Liver (tissue), 9 donors: ENCODE measurements around the gene RGS2. TPM values are rescaled to one million over a fixed set of nuclear protein-coding genes. Genes with fewer than 3 reads are reported as not detected.

Experiments used
- DNase-seq: peaks from one replicate; pipeline ENCODE4 v3.0.0-alpha.2; 2017; ENCODE audit warnings: low spot score
- H3K27ac ChIP-seq, 2 donors: one replicate each; pipeline ENCODE4 v1.7.0; 2013; ENCODE audit warnings: inconsistent platforms in 2 of 2, low read length in 2 of 2, control low read depth in 1 of 2, low read depth in 1 of 2, mild to moderate bottlenecking in 1 of 2
- H3K27me3 ChIP-seq, 4 donors: one replicate each; pipeline versions ENCODE4 v1.6.1 to v1.7.0; 2013; ENCODE audit warnings: low read length in 3 of 4, inconsistent platforms in 1 of 4, mild to moderate bottlenecking in 1 of 4, moderate library complexity in 1 of 4; ENCODE audit not compliant: control insufficient read depth in 4 of 4, insufficient read depth in 4 of 4
- H3K36me3 ChIP-seq, 4 donors: one replicate each; pipeline versions ENCODE4 v1.6.1 to v1.7.0; 2013; ENCODE audit warnings: low read length in 3 of 4, mild to moderate bottlenecking in 3 of 4, low read depth in 1 of 4, moderate library complexity in 1 of 4; ENCODE audit not compliant: control insufficient read depth in 4 of 4, insufficient read depth in 3 of 4
- H3K4me1 ChIP-seq, 4 donors: one replicate each; pipeline versions ENCODE4 v1.6.1 to v1.7.0; 2013; ENCODE audit warnings: low read length in 3 of 4, mild to moderate bottlenecking in 3 of 4, moderate library complexity in 1 of 4; ENCODE audit not compliant: control insufficient read depth in 4 of 4, insufficient read depth in 4 of 4
- H3K4me3 ChIP-seq, 3 donors: one replicate each; pipeline versions ENCODE4 v1.6.1 to v1.7.0; 2013; ENCODE audit warnings: low read length in 3 of 3, control low read depth in 1 of 3, low read depth in 1 of 3, mild to moderate bottlenecking in 1 of 3
- H3K9ac ChIP-seq, 2 donors: one replicate each; pipeline ENCODE4 v1.7.0; 2013; ENCODE audit warnings: low read length in 2 of 2, mild to moderate bottlenecking in 2 of 2, moderate library complexity in 2 of 2, control low read depth in 1 of 2, low read depth in 1 of 2
- H3K9me3 ChIP-seq, 4 donors: one replicate each; pipeline versions ENCODE4 v1.6.1 to v1.7.0; 2013; ENCODE audit warnings: low read length in 3 of 4; ENCODE audit not compliant: control insufficient read depth in 4 of 4
- EGR1 ChIP-seq, 2 donors: IDR thresholded peaks; 2 replicates each; pipeline ENCODE4 v1.6.1; 2016 to 2018; ENCODE audit warnings: antibody characterized with exemption in 2 of 2, low read depth in 2 of 2
- FOXA1 ChIP-seq: IDR thresholded peaks from 2 replicates; pipeline ENCODE4 v1.6.1; 2016; ENCODE audit warnings: antibody characterized with exemption
- FOXA2 ChIP-seq: IDR thresholded peaks from 2 replicates; pipeline ENCODE4 v1.6.1; 2016; ENCODE audit warnings: antibody characterized with exemption
- GABPA ChIP-seq, 2 donors: IDR thresholded peaks in 1 of 2; conservative IDR thresholded peaks in 1 of 2; 2 replicates each; pipeline ENCODE4 v1.6.1; 2016; ENCODE audit warnings: antibody characterized with exemption in 2 of 2, mild to moderate bottlenecking in 1 of 2, moderate library complexity in 1 of 2
- HNF4A ChIP-seq, 2 donors: conservative IDR thresholded peaks; 2 replicates each; pipeline ENCODE4 v1.6.1; 2016; ENCODE audit warnings: antibody characterized with exemption in 2 of 2, mild to moderate bottlenecking in 2 of 2
- HNF4G ChIP-seq: IDR thresholded peaks from 2 replicates; pipeline ENCODE4 v1.6.1; 2016; ENCODE audit warnings: antibody characterized with exemption
- JUND ChIP-seq, 2 donors: IDR thresholded peaks; 2 replicates each; pipeline ENCODE4 v1.6.1; 2016; ENCODE audit warnings: antibody characterized with exemption in 2 of 2
- NR2F2 ChIP-seq: IDR thresholded peaks from 2 replicates; pipeline ENCODE4 v1.6.1; 2016; ENCODE audit warnings: antibody characterized with exemption
- RAD21 ChIP-seq, 2 donors: IDR thresholded peaks; 2 replicates each; pipeline ENCODE4 v1.6.1; 2016; ENCODE audit warnings: antibody characterized with exemption in 2 of 2, mild to moderate bottlenecking in 2 of 2
- RXRA ChIP-seq, 2 donors: IDR thresholded peaks; 2 replicates each; pipeline ENCODE4 v1.6.1; 2017 to 2018; ENCODE audit warnings: antibody characterized with exemption in 2 of 2, mild to moderate bottlenecking in 1 of 2
- SP1 ChIP-seq: IDR thresholded peaks from 2 replicates; pipeline ENCODE4 v1.6.1; 2018; ENCODE audit warnings: antibody characterized with exemption, mild to moderate bottlenecking
- TAF1 ChIP-seq: conservative IDR thresholded peaks from 2 replicates; pipeline ENCODE4 v1.6.1; 2016; ENCODE audit warnings: antibody characterized with exemption, mild to moderate bottlenecking
- YY1 ChIP-seq: IDR thresholded peaks from 2 replicates; pipeline ENCODE4 v1.6.1; 2016; ENCODE audit warnings: antibody characterized with exemption, mild to moderate bottlenecking
- WGBS: extraction: QIAGEN DNeasy Blood & Tissue Kit; methylation state at CpG from one replicate; pipeline ENCODE4 v1.1.7; 2013; 5-methylcytosine and 5-hydroxymethylcytosine counted together
- polyA plus RNA-seq, 2 donors: library from polyadenylated mRNA; stranded (reverse) in 1 of 2; unstranded in 1 of 2; fragments of 200-250 nt in 1 of 2; fragments of >200 nt in 1 of 2; fragmentation: Nextera tagmentation in 1 of 2; extraction: Ambion mirVana in 1 of 2; gene quantifications; one replicate each; pipeline versions ENCODE4 v1.2.1 to v1.2.3, GENCODE V29; 2013 to 2015
- total RNA-seq, 2 donors: library from RNA; depleted of rRNA; stranded (reverse); fragments of >200 nt; gene quantifications; one replicate each; pipeline ENCODE4 v1.2.3, GENCODE V29; 2014
- TF ChIP-seq, protein P1 (sequence below): IDR thresholded peaks from 2 replicates; pipeline ENCODE4 v1.6.1; 2016; ENCODE audit warnings: antibody characterized with exemption
- TF ChIP-seq, protein P2 (sequence below): fragments of 150-350 bp; IDR thresholded peaks from 2 replicates; pipeline ENCODE4 v1.5.1; 2017; ENCODE audit warnings: improper control_type of control experiment, low read depth, low read length; ENCODE audit not compliant: missing input control
- TF ChIP-seq, protein P3 (sequence below): IDR thresholded peaks from 2 replicates; pipeline ENCODE4 v1.6.1; 2016; ENCODE audit warnings: antibody characterized with exemption, mild to moderate bottlenecking
- TF ChIP-seq, protein P4 (sequence below): IDR thresholded peaks from 2 replicates; pipeline ENCODE4 v1.6.1; 2016; ENCODE audit warnings: antibody characterized with exemption
- TF ChIP-seq, protein P5 (sequence below): IDR thresholded peaks from 2 replicates; pipeline ENCODE4 v1.6.1; 2016; ENCODE audit warnings: antibody characterized with exemption
- donor health status: healthy.
- donor health status: healthy.
- donor health status: healthy.
- donor health status: healthy.
- donor health status: healthy.

Gene RGS2
- total and polyA plus RNA-seq, 4 donors = 2.6 to 10.0 (median 4.4) TPM

DNA sequence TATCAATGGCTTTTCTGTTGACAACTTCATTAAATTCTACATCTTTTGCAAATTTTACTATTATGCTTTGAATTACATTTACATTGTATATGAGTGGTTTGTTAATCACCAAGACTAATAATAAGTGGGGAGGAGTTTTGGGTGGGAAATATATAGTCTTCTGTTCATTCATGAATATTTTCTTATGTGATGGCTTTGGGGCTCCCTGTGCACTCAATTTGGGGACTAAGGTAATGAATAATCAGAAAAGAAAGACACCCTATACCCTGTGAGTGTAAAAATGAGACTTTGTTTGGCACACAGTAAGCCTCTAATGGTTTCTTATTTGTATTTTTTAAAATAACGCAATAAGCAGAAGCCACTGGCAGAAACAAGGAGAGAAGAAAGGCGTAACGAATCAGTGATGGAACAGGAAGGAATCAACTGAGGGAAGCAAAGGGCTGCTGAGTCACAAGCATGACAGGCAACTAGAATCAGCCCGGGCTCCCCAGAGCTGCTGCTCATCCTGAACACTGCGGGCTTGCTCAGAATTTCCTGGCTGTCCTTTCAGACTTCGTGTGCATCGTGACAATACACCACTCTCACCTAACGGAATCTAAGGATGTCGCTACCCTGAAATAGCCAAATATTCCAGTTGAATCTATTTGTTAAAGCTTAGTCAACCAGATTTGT, 20.8 kb upstream of the RGS2 start:
- no peak overlapping the region for H3K9ac ChIP-seq
- WGBS = 79% methylated on average over 9 of the region's 9 CpGs
- no peak for DNase-seq
- H3K4me3 ChIP-seq = no peak overlapping the region
- H3K36me3 ChIP-seq = no peaks in the 10 kb centered on the region
- H3K27me3 ChIP-seq = no peaks in the 10 kb centered on the region
- H3K27ac ChIP-seq = no peak overlapping the region
- H3K4me1 ChIP-seq = no peaks in the 10 kb centered on the region
- no peak for TF ChIP-seq GABPA (IDR thresholded peaks at IDR 0.05 in 1 of 2, conservative IDR thresholded peaks at IDR 0.05 in 1 of 2)
- no peak for TF ChIP-seq EGR1 (IDR thresholded peaks at IDR 0.05; ENCODE audit: low read depth in 2 of 2)
- H3K9me3 ChIP-seq = no peaks in the 10 kb centered on the region

DNA sequence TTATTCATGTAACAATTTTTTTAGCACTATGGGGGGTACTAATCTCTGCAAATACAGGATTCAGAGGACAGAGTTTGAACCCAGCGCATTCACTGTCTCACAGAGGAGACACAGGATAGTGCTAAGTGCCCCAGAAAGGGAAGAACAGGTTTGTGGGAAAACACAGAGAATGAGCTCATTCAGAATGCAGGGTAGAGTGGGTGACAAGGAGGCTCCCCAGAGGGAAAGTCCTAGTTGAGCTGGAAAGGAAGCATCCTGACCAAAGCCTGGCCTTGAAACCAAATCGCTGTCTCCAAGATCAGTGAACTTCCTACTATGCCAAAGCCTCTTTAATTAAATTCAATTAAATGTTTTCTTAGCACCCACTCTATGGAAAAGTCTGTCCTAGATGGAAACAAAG, 19.0 kb upstream of the RGS2 start:
- Histone ChIP-seq H3K36me3 (no peaks in the 10 kb centered on the region), H3K4me1 (no peaks in the 10 kb centered on the region), H3K27me3 (no peaks in the 10 kb centered on the region), H3K4me3 (no peak overlapping the region), H3K9me3 (no peaks in the 10 kb centered on the region), H3K27ac (no peak overlapping the region), H3K9ac (no peak overlapping the region)
- no peak for DNase-seq
- TF ChIP-seq GABPA (IDR thresholded peaks at IDR 0.05 in 1 of 2, conservative IDR thresholded peaks at IDR 0.05 in 1 of 2) (no peak), RAD21 (IDR thresholded peaks at IDR 0.05) (no peak), FOXA2 (no peak), HNF4A (conservative IDR thresholded peaks at IDR 0.05) (no peak), FOXA1 (no peak), JUND (IDR thresholded peaks at IDR 0.05) (no peak), YY1 (no peak), SP1 (no peak), TAF1 (no peak), EGR1 (IDR thresholded peaks at IDR 0.05; ENCODE audit: low read depth in 2 of 2) (no peak), HNF4G (no peak), NR2F2 (no peak), RXRA (IDR thresholded peaks at IDR 0.05) (no peak)
- TF ChIP-seq, protein P1, sequence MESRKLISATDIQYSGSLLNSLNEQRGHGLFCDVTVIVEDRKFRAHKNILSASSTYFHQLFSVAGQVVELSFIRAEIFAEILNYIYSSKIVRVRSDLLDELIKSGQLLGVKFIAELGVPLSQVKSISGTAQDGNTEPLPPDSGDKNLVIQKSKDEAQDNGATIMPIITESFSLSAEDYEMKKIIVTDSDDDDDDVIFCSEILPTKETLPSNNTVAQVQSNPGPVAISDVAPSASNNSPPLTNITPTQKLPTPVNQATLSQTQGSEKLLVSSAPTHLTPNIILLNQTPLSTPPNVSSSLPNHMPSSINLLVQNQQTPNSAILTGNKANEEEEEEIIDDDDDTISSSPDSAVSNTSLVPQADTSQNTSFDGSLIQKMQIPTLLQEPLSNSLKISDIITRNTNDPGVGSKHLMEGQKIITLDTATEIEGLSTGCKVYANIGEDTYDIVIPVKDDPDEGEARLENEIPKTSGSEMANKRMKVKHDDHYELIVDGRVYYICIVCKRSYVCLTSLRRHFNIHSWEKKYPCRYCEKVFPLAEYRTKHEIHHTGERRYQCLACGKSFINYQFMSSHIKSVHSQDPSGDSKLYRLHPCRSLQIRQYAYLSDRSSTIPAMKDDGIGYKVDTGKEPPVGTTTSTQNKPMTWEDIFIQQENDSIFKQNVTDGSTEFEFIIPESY = no peak
- TF ChIP-seq, protein P2, sequence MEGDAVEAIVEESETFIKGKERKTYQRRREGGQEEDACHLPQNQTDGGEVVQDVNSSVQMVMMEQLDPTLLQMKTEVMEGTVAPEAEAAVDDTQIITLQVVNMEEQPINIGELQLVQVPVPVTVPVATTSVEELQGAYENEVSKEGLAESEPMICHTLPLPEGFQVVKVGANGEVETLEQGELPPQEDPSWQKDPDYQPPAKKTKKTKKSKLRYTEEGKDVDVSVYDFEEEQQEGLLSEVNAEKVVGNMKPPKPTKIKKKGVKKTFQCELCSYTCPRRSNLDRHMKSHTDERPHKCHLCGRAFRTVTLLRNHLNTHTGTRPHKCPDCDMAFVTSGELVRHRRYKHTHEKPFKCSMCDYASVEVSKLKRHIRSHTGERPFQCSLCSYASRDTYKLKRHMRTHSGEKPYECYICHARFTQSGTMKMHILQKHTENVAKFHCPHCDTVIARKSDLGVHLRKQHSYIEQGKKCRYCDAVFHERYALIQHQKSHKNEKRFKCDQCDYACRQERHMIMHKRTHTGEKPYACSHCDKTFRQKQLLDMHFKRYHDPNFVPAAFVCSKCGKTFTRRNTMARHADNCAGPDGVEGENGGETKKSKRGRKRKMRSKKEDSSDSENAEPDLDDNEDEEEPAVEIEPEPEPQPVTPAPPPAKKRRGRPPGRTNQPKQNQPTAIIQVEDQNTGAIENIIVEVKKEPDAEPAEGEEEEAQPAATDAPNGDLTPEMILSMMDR = no peak
- TF ChIP-seq, protein P3, sequence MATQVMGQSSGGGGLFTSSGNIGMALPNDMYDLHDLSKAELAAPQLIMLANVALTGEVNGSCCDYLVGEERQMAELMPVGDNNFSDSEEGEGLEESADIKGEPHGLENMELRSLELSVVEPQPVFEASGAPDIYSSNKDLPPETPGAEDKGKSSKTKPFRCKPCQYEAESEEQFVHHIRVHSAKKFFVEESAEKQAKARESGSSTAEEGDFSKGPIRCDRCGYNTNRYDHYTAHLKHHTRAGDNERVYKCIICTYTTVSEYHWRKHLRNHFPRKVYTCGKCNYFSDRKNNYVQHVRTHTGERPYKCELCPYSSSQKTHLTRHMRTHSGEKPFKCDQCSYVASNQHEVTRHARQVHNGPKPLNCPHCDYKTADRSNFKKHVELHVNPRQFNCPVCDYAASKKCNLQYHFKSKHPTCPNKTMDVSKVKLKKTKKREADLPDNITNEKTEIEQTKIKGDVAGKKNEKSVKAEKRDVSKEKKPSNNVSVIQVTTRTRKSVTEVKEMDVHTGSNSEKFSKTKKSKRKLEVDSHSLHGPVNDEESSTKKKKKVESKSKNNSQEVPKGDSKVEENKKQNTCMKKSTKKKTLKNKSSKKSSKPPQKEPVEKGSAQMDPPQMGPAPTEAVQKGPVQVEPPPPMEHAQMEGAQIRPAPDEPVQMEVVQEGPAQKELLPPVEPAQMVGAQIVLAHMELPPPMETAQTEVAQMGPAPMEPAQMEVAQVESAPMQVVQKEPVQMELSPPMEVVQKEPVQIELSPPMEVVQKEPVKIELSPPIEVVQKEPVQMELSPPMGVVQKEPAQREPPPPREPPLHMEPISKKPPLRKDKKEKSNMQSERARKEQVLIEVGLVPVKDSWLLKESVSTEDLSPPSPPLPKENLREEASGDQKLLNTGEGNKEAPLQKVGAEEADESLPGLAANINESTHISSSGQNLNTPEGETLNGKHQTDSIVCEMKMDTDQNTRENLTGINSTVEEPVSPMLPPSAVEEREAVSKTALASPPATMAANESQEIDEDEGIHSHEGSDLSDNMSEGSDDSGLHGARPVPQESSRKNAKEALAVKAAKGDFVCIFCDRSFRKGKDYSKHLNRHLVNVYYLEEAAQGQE = no peak
- TF ChIP-seq, protein P4, sequence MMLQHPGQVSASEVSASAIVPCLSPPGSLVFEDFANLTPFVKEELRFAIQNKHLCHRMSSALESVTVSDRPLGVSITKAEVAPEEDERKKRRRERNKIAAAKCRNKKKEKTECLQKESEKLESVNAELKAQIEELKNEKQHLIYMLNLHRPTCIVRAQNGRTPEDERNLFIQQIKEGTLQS = no peak
- TF ChIP-seq, protein P5, sequence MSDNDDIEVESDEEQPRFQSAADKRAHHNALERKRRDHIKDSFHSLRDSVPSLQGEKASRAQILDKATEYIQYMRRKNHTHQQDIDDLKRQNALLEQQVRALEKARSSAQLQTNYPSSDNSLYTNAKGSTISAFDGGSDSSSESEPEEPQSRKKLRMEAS = no peak
- WGBS = 84% methylated on average over 2 of the region's 2 CpGs
